GM19395 (cell line): Measurements from ENCODE around the gene PTPRT.
"Not testable (repeated sequence)": the region's sequence is repeated elsewhere in the genome, so short reads cannot be mapped to it uniquely, and the experiment has no call there.

ENCODE experiments used
- ATAC-seq: cut with Tn5 transposase; IDR thresholded peaks from one replicate; pipeline ENCODE4 v1.9.1; 2021; ENCODE audit warnings: mild to moderate bottlenecking, moderate library complexity; ENCODE audit not compliant: unreplicated experiment

Gene PTPRT

GRCh38 chr20:43187476-43188233 is 2.1 kb downstream of the PTPRT start:
- no peak for ATAC-seq

- ATAC-seq = no peak
Measured at GRCh38 chr20:43186312-43186711, 3.4 kb downstream of the PTPRT start.

GRCh38 chr20:43185901-43186300 is 3.8 kb downstream of the PTPRT start:
- no peak for ATAC-seq

DNA sequence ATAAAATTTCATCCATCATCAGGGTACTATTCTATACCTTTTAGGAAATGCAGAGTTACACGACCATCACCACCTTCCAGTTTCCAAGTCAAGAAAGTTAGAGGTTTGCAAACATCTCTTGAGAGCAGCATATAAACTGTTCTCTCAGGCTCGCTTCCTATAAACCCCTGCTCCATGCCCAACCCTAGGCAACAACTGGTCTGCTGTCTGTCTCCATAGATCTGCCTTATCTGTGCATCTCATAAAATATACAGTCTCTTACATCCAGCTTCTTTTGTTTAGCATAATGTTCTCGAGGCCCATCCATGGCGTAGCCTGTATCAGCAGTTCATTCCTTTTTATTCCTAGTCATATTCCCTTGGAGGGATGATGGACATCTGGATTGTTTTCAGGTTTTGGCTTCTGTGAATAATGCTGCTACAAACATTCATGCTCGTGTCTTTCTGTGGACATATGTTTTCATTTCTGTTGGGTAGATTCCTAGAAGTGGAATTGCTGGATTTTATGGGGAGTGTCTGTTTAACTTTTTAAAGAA is 6.1 kb downstream of the PTPRT start:
- ATAC-seq = no peak

DNA sequence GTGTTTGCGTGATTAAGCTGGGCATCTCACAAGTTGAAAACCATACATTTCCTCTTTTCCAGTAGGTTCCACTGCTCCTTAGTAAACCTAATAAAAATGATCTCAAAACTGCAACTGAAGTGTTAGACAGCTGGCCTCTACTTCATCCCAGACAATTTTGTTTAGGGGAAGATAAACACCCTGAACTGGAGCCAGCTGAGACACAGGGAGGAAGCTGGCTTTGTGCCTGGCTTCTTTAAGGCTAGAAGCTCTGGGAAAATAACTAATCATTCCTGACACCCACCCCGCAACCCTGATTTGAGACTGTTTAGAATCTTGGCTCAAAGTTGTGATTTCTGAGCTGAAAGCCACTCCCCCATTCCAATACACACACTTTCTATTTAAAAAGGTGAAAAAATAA is 11.6 kb downstream of the PTPRT start:
- no peak for ATAC-seq

GRCh38 chr20:43176726-43177125 is 13.0 kb downstream of the PTPRT start:
- no peak for ATAC-seq

GRCh38 chr20:43171930-43172329 is 17.8 kb downstream of the PTPRT start:
- ATAC-seq = no peak

GRCh38 chr20:43170771-43171170 is 18.9 kb downstream of the PTPRT start:
- no peak for ATAC-seq

DNA sequence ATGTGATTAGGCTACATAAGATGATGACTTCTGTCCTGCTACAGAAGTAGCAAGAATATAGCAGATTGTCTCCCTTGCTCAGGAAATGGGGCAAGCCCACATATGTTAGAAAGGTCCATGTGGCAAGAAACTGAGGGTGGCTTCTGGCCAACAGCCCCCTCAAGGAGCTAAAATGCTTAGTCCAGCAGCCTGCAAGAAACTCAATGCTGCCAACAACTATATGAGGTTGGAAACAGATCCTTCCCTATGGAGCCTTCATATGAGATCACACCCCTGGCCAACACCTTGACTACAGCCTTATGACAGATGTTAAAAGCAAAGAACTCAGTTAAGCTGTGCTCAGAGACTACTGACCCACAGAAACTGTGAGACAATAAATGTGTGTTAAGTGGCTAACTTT is 22.1 kb downstream of the PTPRT start:
- ATAC-seq = no peak

DNA sequence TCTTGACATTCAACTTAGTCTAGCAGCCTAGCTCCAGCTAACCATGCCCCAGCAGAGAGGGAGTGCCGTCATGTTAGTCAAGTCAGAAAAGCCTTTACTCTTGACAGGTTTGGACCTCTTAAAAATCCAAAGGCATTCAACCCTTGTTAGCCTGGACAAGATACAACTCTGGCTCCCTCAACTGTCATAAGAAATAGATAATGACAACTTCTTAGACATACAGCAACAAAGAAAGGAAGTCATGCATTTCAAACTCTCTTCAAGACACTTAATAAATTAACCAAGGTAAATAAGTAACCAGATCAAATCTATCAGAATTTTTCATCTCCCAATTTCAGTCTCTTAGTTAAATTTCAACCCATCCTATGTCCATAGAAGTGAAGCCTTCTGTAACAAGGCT is 22.7 kb downstream of the PTPRT start:
- ATAC-seq = no peak

DNA sequence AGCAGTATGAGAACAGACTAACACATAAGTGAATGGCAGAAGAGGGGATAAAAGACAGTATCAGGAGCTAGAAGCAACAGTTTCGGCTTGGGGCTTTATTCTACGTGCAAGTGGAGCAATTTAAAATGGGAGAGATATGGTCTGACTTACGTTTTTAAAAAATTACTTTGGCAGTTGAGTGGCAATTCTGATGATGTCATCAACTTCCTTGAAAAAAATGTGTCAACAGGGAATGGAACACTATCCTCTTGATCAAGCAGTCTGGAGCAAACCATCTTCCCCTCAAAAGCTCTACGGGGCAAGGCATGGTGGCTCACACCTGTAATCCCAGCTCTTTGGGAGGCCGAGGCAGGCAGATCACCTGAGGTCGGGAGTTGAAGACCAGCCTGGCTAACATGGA is 24.1 kb downstream of the PTPRT start:
- ATAC-seq = no peak

GRCh38 chr20:43164736-43165135 is 25.0 kb downstream of the PTPRT start:
- ATAC-seq = not testable (repeated sequence)

- no peak for ATAC-seq
Measured at GRCh38 chr20:43161716-43162115, 28.0 kb downstream of the PTPRT start.

DNA sequence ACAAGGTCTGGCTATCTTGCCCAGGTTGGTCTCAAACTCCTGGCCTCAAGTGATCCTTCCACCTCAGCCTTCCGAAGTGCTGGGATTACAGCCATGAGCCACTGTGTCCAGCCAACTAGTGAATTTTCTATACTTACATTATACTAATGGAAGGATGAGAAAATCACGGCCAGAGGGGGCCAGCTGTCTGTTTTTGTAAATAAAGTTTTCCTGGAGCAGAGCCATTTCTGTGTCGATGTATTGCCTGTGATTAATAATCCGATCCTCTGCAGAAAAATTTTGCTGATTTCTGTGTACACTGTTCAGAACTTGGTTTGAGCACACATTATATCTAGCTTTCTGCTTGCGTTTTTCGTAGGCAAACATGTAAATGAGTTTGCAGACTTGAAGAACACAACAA is 28.8 kb downstream of the PTPRT start:
- no peak for ATAC-seq

GRCh38 chr20:43159994-43160393 is 29.7 kb downstream of the PTPRT start:
- ATAC-seq = no peak

GRCh38 chr20:43155366-43156100 is 34.2 kb downstream of the PTPRT start:
- no peak for ATAC-seq

DNA sequence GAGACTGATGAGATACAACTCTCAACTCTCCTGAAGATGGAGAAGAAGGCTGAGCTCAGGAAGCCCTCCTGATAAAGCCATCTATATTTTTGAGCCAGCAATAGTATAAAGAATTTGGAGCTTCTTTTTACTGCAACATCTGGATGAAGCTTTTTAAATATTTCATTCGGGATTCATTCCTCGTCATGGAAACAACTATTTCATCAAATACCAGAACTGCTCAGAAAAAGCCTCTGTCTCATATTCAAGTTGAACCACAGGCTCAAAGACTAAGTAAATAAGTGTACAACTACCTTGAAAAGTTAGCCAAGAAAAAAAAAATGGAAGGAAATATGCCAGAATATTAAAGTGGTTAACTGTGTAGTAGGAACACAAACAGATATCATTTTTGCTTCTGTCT is 37.8 kb downstream of the PTPRT start:
- ATAC-seq = no peak

- ATAC-seq = no peak
Measured at GRCh38 chr20:43151256-43151655, 38.5 kb downstream of the PTPRT start.

GRCh38 chr20:43140726-43141125 is 49.0 kb downstream of the PTPRT start:
- ATAC-seq = no peak

- ATAC-seq = no peak
Measured at GRCh38 chr20:43138061-43138770, 51.5 kb downstream of the PTPRT start.

DNA sequence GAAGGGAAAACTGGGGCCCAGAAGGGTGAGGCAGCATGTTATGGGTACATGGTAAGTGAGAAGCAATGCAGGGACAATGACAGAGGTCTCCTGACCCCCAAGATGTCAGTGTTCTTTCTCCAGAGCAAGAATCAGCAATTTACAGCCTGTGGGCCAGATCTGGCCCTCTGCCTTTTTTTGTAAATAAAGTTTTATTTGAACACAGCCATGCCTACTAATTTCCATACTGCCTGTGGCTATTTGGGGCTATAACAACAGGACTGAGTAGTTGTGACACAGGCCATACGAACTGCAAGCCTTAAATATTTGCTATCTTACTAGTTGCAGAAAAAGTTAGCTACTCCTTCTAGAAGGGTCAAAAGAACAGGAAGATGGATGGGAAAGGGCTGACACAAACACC is 52.5 kb downstream of the PTPRT start:
- no peak for ATAC-seq

GRCh38 chr20:43124241-43124640 is 65.5 kb downstream of the PTPRT start:
- ATAC-seq = no peak
